Keratinocyte (primary cell): Measurements from ENCODE around the gene PGS1.

ENCODE experiments used
- EZH2 ChIP-seq: IDR thresholded peaks from one replicate; pipeline ENCODE4 v1.6.1; 2012; ENCODE audit warnings: inconsistent platforms, mild to moderate bottlenecking, low read length, moderate library complexity
- TF ChIP-seq, protein P1 (sequence below), 3 experiments: IDR thresholded peaks in 1 of 3; conservative IDR thresholded peaks in 1 of 3; optimal IDR thresholded peaks in 1 of 3; 2 replicates in 2 of 3; 3 replicates in 1 of 3; pipeline versions ENCODE3 to v1.5.1; 2011; ENCODE audit warnings: low read length in 3 of 3, mild to moderate bottlenecking in 3 of 3, moderate library complexity in 2 of 3, control low read depth in 1 of 3, inconsistent platforms in 1 of 3; ENCODE audit not compliant: insufficient read depth in 2 of 3; ENCODE audit errors: extremely low read depth in 1 of 3

DNA sequence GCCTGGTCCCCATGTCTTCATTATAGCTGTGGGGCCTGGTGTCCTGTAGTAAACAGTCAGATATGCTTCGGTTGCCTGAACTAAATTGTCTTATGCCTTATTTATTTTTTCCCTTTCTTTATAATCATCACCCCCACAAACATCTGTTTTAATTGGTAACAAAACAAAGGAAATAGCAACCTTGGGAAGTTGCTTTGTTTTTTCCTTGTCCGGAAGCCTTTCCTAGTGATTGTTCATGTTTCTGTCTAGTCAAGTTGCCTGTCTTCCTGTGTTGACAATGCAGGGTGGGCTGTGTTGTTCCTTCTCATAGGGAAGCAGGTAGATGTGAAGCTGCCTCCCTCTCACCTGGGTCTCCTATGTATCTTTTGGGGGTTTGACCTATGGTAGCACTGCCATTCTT, 16.7 kb downstream of the PGS1 start:
- TF ChIP-seq, protein P1, sequence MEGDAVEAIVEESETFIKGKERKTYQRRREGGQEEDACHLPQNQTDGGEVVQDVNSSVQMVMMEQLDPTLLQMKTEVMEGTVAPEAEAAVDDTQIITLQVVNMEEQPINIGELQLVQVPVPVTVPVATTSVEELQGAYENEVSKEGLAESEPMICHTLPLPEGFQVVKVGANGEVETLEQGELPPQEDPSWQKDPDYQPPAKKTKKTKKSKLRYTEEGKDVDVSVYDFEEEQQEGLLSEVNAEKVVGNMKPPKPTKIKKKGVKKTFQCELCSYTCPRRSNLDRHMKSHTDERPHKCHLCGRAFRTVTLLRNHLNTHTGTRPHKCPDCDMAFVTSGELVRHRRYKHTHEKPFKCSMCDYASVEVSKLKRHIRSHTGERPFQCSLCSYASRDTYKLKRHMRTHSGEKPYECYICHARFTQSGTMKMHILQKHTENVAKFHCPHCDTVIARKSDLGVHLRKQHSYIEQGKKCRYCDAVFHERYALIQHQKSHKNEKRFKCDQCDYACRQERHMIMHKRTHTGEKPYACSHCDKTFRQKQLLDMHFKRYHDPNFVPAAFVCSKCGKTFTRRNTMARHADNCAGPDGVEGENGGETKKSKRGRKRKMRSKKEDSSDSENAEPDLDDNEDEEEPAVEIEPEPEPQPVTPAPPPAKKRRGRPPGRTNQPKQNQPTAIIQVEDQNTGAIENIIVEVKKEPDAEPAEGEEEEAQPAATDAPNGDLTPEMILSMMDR (optimal IDR thresholded peaks at IDR 0.05 in 1 of 3, IDR thresholded peaks at IDR 0.05 in 1 of 3, conservative IDR thresholded peaks at IDR 0.05 in 1 of 3; ENCODE audit: extremely low read depth in 1 of 3, insufficient read depth in 2 of 3, low read length in 3 of 3) = no peak
- TF ChIP-seq EZH2 = no peak
